ENCODE results near the gene KNOP1.

- TF ChIP-seq, protein P1, sequence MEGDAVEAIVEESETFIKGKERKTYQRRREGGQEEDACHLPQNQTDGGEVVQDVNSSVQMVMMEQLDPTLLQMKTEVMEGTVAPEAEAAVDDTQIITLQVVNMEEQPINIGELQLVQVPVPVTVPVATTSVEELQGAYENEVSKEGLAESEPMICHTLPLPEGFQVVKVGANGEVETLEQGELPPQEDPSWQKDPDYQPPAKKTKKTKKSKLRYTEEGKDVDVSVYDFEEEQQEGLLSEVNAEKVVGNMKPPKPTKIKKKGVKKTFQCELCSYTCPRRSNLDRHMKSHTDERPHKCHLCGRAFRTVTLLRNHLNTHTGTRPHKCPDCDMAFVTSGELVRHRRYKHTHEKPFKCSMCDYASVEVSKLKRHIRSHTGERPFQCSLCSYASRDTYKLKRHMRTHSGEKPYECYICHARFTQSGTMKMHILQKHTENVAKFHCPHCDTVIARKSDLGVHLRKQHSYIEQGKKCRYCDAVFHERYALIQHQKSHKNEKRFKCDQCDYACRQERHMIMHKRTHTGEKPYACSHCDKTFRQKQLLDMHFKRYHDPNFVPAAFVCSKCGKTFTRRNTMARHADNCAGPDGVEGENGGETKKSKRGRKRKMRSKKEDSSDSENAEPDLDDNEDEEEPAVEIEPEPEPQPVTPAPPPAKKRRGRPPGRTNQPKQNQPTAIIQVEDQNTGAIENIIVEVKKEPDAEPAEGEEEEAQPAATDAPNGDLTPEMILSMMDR (IDR thresholded peaks at IDR 0.05) = no peak
- TF ChIP-seq POLR2A (IDR thresholded peaks at IDR 0.05) (no peak), EP300 (IDR thresholded peaks at IDR 0.05) (no peak)
These were observed 32.9 kb downstream of the KNOP1 start for GRCh38 chr16:19685176-19685575.

Measured in tibial nerve (tissue), 4 donors.